Smooth muscle cell of the brain vasculature (primary cell): Measurements from ENCODE around the gene SCGB1C2.
"Not testable (repeated sequence)": the region's sequence is repeated elsewhere in the genome, so short reads cannot be mapped to it uniquely, and the experiment has no call there.

Experiments used
- DNase-seq: peaks from one replicate; pipeline ENCODE4 v3.0.0-alpha.2; 2012; ENCODE audit warnings: low read depth, low spot score

The SCGB1C2 gene

DNA sequence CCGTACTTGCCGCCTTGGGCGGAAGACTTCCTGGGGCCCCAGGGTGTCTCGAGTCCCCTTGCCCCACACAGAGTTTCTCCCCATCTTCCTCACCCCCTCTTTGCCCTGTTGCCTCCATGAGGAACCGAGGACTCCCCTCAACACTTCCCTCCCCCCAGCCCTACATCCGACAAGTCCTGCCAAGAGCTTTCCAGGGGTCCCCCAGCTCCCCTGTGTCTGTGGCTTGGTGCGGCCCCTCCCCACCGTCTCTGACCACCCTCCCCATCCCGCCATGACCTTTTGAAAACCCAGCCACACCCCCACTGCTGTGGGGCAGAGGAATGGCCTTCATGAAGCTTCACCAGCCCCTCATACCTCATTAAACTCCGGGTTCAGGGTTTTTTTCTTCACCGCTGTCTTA lies 11.4 kb downstream of the SCGB1C2 start:
- no peak for DNase-seq

GRCh38 chr17:149231-149630 lies 11.9 kb downstream of the SCGB1C2 start:
- DNase-seq = no peak

GRCh38 chr17:149897-150584 lies 12.7 kb downstream of the SCGB1C2 start:
- no peak for DNase-seq

DNA sequence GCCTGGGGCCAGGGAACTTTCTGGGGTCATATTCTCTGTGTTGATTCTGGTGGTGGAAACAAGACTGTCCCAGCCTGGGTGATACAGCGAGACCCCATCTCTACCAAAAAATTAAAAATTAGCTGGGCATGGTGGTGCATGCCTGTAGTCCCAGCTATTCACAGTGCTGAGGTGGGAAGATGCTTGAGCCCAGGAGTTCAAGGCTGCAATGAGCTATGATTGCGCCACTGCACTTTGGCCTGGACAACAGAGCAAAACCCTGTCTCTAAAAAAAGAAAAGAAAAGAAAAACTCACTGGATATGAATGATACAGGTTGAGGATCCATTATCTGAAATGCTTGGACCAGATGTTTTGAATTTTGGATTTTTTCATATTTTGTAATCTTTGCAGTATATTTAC lies 13.6 kb downstream of the SCGB1C2 start:
- no peak for DNase-seq

- DNase-seq = no peak
Measured at GRCh38 chr17:151886-152859, 14.8 kb downstream of the SCGB1C2 start.

DNA sequence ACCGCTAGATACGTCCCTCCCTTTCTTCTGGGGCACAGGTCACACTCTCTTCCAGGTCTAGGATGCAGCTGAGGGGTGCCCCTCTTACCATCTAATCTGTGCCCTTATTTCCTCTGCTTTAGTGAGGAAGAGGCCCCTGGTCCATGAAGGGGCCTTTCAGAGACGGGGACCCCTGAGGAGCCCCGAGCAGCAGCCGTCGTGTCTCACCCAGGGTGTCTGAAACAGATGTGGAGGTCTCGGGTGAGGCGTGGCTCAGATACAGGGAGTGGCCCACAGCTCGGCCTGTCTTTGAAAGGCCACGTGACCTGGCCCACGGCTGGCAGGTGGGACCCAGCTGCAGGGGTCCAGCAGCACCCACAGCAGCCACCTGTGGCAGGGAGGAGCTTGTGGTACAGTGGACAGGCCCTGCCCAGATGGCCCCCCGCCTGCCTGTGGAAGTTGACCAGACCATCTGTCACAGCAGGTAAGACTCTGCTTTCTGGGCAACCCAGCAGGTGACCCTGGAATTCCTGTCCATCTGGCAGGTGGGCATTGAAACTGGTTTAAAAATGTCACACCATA lies 15.6 kb downstream of the SCGB1C2 start:
- DNase-seq = no peak

GRCh38 chr17:153851-154250 lies 16.5 kb downstream of the SCGB1C2 start:
- DNase-seq = no peak

GRCh38 chr17:155576-155975 lies 18.2 kb downstream of the SCGB1C2 start:
- no peak for DNase-seq

DNA sequence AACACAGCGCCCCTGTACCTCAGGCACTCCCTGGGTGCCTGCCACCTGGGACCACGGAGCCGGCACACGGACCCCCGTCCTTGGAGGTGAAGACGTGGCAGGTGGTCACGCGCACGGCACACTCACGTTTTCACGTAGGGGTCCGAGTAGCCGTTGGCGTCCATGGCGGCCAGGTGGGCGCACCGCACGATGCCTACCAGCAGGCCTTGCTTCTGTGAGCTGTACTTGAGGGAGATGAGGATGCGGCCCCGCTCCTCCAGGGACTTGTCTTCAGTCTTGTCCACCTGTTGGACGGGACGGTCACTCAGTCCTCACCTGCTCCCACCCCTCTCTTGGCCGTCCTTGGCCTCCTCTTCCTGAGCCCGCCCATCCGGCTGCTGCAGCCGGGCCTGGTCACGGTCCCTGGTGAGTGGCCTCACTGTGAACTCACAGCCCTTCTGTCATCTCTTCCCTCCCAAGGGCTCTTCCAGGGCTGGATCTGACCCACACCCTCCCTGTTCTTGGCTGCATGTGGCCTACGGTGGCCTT lies 18.8 kb downstream of the SCGB1C2 start:
- DNase-seq = no peak

- DNase-seq = no peak
Measured at GRCh38 chr17:156946-157345, 19.6 kb downstream of the SCGB1C2 start.

DNA sequence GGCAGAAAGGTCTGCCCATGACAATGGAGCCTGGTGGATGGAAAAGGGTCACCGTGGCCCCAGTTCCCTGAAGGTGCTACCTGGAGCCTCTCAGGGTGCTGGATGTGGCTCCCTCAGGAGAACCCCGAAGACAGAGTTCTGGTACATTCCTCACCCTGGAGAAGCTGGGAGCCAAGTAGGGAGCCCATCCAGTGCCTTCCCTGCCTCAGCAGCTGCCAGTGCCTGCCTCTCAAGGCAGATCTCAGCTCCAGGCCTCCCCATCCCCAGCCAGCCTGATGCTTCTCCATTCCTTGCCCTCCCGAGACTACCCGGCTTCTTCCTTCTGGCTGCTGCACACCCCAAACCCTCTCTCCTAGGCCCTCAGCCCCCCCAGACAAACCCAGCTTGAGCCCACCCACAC lies 20.5 kb downstream of the SCGB1C2 start:
- DNase-seq = no peak

- DNase-seq = no peak
Measured at GRCh38 chr17:158379-158778, 21.0 kb downstream of the SCGB1C2 start.

DNA sequence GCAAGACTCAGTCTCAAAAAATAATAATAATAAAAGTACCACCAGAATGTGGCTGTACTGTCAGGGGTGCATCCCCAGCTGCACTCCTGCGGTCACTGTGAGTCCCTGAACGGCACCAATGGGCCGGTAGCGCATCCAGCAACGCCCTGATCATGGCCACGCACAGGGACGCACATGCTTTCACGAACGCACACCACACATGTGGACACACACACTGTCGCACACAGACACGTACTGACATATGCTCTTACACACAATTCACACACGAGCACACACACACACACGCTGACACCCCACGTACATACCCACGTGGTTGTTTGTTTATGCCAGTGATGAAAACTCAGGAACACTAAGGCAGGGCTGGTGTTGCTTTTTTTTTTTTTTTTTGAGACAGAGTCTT lies 22.2 kb downstream of the SCGB1C2 start:
- DNase-seq = no peak

DNA sequence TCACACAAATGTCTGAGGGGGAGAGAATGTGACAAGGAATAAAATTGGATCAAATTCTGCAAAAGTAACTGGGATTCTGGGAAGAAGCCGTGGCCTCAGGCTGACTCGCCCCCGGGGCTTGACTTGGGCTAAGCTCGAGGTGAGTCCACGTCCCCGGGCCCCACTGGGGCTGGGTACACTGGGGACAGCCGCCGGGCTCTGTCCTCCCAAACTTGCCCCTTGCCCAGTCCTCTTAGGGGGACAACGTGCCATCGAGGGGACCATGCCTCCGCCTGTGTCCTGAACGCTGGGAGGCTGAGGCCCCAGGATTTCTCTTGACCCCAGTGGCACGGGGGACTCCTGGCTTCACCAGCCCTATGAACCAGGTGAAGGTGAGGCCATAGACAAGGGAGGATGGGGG lies 23.0 kb downstream of the SCGB1C2 start:
- DNase-seq = no peak

GRCh38 chr17:161481-161880 lies 24.1 kb downstream of the SCGB1C2 start:
- no peak for DNase-seq

GRCh38 chr17:162689-163088 lies 25.3 kb downstream of the SCGB1C2 start:
- no peak for DNase-seq

- DNase-seq = no peak
Measured at GRCh38 chr17:163514-164098, 26.2 kb downstream of the SCGB1C2 start.

DNA sequence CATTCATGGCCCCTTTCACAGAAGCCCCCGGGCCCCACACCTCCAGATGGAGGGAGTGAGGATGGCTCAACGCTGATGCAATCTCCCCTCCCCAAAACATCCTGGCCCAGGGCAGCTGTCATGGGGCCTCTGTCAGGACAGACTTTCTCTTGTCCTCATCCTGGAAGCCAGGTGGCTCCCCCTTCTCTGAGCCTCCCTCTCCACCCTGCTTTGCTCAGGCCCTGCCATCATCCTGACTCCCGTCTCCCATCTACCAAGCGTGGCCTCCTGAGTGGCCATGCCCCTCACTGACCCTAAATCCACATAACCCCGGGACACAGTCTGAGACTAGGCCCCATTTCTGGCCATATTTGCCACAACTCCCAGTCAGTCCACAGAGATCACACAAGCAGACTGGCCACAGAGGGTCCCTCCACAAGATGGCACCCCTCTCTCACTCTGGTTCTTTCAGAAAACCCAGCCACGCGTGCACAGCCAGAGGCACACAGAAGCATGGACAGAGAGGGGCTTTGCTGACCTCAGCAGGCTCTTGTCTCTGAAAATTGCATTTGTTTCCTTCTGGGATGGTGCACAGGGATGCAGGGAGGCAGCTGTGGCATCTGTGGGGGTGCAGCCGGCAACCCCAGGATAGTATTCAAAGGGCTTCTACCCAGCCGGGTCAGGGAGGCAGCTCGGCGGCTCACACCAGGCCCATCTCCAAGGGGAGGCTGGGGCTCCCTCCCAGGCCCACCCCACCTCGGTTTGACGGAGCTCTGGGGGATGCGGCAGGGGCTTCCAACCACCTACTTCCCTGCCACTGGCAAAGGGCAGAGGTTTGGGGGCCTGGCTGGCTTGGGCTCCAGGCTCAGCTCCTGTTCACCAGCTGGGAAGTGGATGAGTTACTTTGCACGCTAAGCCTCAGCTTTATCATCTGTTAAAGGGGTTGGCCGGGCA lies 27.2 kb downstream of the SCGB1C2 start:
- no peak for DNase-seq

DNA sequence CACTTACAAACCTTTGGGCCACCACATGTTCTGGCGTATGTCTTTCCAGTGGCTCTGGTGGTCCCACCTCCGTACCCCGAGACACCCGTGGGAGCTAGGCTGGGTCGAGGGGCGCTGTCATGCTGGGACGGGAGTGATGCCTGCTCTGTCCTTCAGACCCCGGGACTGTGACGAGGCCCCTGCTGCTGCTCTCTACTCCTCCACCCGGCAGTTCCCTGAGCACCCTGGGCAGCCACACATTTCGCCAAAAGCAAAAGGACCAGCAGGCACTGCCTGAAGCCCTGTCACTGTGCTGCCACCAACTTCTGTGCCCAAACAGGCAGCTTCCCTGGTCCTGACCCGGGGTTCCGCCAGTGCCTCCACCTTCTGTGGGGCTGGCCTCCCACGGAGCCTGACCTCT lies 28.6 kb downstream of the SCGB1C2 start:
- DNase-seq = no peak

DNA sequence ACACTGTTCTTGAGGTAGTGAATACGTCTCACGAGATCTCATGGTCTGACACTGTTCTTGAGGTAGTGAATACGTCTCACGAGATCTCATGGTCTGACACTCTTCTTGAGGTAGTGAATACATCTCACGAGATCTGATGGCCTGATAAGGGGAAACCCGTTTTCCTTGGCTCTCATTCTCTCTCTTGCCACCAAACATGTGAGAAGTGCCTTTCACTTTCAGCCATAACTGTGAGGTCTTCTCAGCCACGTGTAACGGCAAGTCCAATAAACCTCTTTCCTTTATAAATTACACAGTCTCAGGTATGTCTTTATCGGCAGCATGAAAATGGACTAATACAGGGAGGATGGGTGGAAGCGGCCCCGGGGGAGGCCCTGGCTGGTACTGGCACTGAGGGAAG lies 31.2 kb downstream of the SCGB1C2 start:
- DNase-seq = not testable (repeated sequence)

DNA sequence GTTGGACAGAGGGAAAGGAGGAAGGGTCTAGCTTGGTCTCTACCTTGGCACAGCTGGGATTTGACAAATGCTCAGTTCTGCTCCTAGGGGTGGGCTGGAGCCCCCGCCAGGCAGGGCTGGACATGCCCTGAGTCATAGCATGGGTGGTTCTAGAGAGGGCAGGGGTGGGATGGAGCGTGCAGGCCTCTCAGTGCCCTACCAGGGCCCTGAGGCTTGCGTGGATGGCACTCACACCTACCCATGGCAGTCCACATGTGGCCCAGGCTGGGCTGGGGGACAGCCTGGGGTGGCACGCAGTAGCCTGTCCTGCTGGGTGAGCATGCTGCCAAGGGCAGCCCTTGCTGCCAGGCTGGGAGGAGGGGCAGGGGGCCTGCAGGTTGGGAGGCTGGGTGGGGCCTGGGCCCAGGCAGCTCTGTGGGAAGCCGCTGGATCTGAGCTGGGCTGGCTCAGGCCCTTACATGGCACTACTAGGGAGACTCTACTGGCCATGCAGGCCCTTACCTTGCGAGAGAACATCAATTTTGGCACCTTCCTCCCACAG lies 32.8 kb downstream of the SCGB1C2 start:
- no peak for DNase-seq
